Karpas-422 (cell line): ENCODE measurements around the gene ASL. TPM values are rescaled to one million over a fixed set of nuclear protein-coding genes. Genes with fewer than 3 reads are reported as not detected.

Experiments used
- DNase-seq: peaks from one replicate; pipeline ENCODE4 v3.0.0-alpha.2; 2015
- H2AFZ ChIP-seq: fragments of 200-600 bp; sonication (generic); 2 replicates; pipeline ENCODE4 v1.6.1; 2014; ENCODE audit warnings: antibody characterized with exemption, low read length, mixed read lengths
- H3K27ac ChIP-seq: fragments of 200-600 bp; sonication (generic); 2 replicates; pipeline ENCODE4 v1.5.1; 2014; ENCODE audit warnings: mild to moderate bottlenecking, low read length, moderate library complexity
- H3K27me3 ChIP-seq: fragments of 200-600 bp; sonication (generic); 2 replicates; pipeline ENCODE4 v1.6.1; 2014; ENCODE audit warnings: low read length, mixed read lengths
- H3K36me3 ChIP-seq: fragments of 200-600 bp; sonication (generic); 2 replicates; pipeline ENCODE4 v1.6.1; 2014; ENCODE audit warnings: low read length, mixed read lengths; ENCODE audit not compliant: insufficient read depth
- H3K4me1 ChIP-seq: fragments of 200-600 bp; sonication (generic); 2 replicates; pipeline ENCODE4 v1.6.1; 2014; ENCODE audit warnings: mild to moderate bottlenecking, low read length, mixed read lengths
- H3K4me2 ChIP-seq: fragments of 200-600 bp; sonication (generic); 2 replicates; pipeline ENCODE4 v1.6.1; 2014; ENCODE audit warnings: low read length, low read depth, mild to moderate bottlenecking; ENCODE audit not compliant: poor library complexity, severe bottlenecking
- H3K4me3 ChIP-seq: fragments of 200-600 bp; sonication (generic); 2 replicates; pipeline ENCODE4 v1.5.1; 2014; ENCODE audit warnings: mild to moderate bottlenecking, antibody characterized with exemption, low read length, mixed read lengths
- H3K79me2 ChIP-seq: fragments of 200-600 bp; sonication (generic); 2 replicates; pipeline ENCODE4 v1.6.1; 2014; ENCODE audit warnings: mild to moderate bottlenecking, low read length, mixed read lengths
- H3K9ac ChIP-seq: fragments of 200-600 bp; sonication (generic); 2 replicates; pipeline ENCODE4 v1.6.0; 2014; ENCODE audit warnings: low read length
- H3K9me2 ChIP-seq: fragments of 200-600 bp; sonication (generic), shearing (Covaris generic); replicated peaks from 2 replicates; pipeline ENCODE4 v1.6.0; 2014; ENCODE audit warnings: mild to moderate bottlenecking, low read length, moderate library complexity; ENCODE audit not compliant: insufficient read depth
- H3K9me3 ChIP-seq: fragments of 300-700, 200-600 bp; sonication (generic); 2 replicates; pipeline ENCODE4 v1.6.1; 2014; ENCODE audit warnings: low read length, mixed read lengths
- H4K20me1 ChIP-seq: fragments of 200-600 bp; sonication (generic); 2 replicates; pipeline ENCODE4 v1.6.1; 2014; ENCODE audit warnings: mild to moderate bottlenecking, antibody characterized with exemption, low read length, low read depth; ENCODE audit not compliant: insufficient read depth
- total RNA-seq: library from RNA; depleted of rRNA; stranded (reverse); fragments of >200 nt; shearing (Covaris generic); gene quantifications from 2 replicates; pipeline ENCODE4 v1.2.3, GENCODE V29; 2014; ENCODE audit warnings: low replicate concordance

The ASL gene
- total RNA-seq, 1 experiment from 2014 or later = 19.4 TPM

DNA sequence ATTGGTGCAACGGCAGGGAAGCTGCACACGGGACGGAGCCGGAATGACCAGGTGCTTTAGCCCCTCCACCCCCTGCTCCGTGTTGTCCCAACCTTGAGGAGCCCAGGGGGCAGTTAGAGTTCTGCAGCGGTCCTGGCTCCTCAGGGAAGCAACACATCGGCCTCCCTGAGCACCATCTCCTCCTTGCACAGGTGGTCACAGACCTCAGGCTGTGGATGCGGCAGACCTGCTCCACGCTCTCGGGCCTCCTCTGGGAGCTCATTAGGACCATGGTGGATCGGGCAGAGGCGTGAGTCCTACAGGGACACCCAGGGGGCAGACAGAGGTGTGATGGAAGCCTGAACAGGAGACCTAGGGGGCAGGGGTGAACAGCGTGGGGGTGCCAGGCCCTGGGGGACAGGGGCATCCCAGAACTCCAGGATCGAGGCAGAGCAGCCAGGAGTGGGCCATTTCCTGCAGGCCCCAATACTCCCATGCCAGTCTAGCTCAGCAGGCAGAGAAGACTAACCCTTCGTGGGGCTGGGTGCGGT lies 7.3 kb downstream of the ASL start:
- Histone ChIP-seq H3K4me3 (no peak overlapping the region), H3K36me3 (0 out of 2 replicates have a peak, but pooled peaks cover 3% of the 10 kb centered on the region), H3K4me1 (no peaks in the 10 kb centered on the region), H2AFZ (no peak overlapping the region), H3K9me2 (no peaks in the 10 kb centered on the region), H3K9ac (no peak overlapping the region), H4K20me1 (no peaks in the 10 kb centered on the region), H3K9me3 (no peaks in the 10 kb centered on the region), H3K27ac (no peak overlapping the region), H3K79me2 (peaks cover 11% of the 10 kb centered on the region), H3K4me2 (no peak overlapping the region), H3K27me3 (no peaks in the 10 kb centered on the region)
- no peak for DNase-seq

DNA sequence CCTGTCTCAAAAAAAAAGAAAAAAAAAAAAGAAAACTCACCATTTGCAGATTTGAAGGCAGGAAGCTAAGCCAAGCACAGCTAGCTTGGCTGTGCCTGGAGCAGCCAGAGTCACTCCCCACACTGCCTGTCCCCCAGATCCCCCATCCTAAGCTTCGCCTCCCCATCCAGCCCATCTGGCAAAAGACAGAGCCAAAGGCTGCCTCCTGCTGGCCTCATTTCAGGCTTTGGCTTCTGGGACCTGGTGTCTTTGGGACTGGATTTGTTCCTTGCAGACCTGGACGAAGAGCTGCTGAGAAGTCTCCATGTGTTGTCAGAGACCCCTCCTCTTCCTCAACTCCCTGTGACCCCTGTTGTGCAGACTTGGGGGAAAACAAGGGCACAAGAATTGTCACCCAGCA lies 8.1 kb downstream of the ASL start:
- H3K4me1 ChIP-seq = no peaks in the 10 kb centered on the region
- H3K79me2 ChIP-seq = peaks cover 7% of the 10 kb centered on the region; the same call in 1 of the 2 replicates
- no peak for DNase-seq
- no peaks in the 10 kb centered on the region for H3K9me3 ChIP-seq
- H3K9ac ChIP-seq = no peak overlapping the region
- no peaks in the 10 kb centered on the region for H3K9me2 ChIP-seq
- no peaks in the 10 kb centered on the region for H3K27me3 ChIP-seq
- H4K20me1 ChIP-seq = no peaks in the 10 kb centered on the region
- H3K36me3 ChIP-seq = 0 out of 2 replicates have a peak, but pooled peaks cover 3% of the 10 kb centered on the region
- no peak overlapping the region for H3K4me3 ChIP-seq
- no peak overlapping the region for H3K4me2 ChIP-seq
- H2AFZ ChIP-seq = no peak overlapping the region
- no peak overlapping the region for H3K27ac ChIP-seq

DNA sequence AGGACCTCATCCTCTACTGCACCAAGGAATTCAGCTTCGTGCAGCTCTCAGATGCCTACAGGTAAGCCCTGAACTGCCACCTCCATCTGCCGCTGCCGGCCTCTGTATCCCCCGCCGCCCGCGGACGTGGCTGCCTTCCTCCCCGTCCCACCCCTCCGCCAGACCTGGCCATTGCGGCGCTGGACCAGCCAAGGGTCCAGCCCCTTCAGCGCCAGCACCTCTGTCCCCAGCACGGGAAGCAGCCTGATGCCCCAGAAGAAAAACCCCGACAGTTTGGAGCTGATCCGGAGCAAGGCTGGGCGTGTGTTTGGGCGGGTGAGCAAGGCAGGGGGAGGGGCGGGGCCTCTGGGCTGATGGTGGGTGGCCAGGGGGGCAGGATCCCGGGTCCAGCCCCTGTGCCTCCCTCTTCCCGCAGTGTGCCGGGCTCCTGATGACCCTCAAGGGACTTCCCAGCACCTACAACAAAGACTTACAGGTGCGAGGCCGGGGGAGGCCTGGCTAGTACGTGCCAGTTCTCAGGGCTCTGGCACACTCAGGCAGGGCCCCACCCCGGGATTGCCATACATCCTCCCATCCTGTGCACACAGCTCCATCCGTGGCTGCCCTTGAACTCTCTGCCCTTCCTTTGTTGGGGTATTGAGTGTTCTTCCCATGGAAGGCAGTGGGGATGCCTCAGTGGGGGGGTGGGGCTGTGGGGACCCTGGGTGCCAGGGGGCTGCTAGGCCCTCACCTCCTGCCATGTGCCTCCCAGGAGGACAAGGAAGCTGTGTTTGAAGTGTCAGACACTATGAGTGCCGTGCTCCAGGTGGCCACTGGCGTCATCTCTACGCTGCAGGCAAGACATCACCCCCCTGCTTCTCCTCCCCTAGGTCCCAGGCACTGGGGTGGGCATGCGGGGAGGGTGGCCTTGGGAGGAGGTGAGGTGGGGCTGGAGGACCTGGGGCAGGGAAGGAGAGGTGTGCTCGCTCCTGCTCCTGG lies 13.5 kb downstream of the ASL start:
- DNase-seq = no peak
- Histone ChIP-seq H2AFZ (no peak overlapping the region), H3K36me3 (no peaks in the 10 kb centered on the region), H3K4me1 (no peaks in the 10 kb centered on the region), H3K9ac (no peak overlapping the region), H3K9me2 (no peaks in the 10 kb centered on the region), H3K9me3 (no peaks in the 10 kb centered on the region), H3K27ac (no peak overlapping the region), H3K27me3 (no peaks in the 10 kb centered on the region), H3K79me2 (no peaks in the 10 kb centered on the region), H4K20me1 (no peaks in the 10 kb centered on the region), H3K4me3 (no peak overlapping the region), H3K4me2 (no peak overlapping the region)

DNA sequence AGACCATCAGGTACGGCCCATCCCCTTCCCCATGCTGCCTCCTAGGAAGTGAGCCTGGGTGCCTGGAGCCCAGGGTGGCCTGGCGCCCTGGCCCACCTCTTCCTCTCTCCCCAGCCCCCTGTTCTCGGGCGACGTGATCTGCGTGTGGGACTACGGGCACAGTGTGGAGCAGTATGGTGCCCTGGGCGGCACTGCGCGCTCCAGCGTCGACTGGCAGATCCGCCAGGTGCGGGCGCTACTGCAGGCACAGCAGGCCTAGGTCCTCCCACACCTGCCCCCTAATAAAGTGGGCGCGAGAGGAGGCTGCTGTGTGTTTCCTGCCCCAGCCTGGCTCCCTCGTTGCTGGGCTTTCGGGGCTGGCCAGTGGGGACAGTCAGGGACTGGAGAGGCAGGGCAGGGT lies 17.0 kb downstream of the ASL start:
- Histone ChIP-seq H4K20me1 (no peaks in the 10 kb centered on the region), H3K4me2 (no peak overlapping the region), H3K79me2 (no peaks in the 10 kb centered on the region), H3K9ac (no peak overlapping the region), H3K36me3 (no peaks in the 10 kb centered on the region), H3K9me2 (no peaks in the 10 kb centered on the region), H3K9me3 (no peaks in the 10 kb centered on the region), H2AFZ (no peak overlapping the region), H3K4me3 (no peak overlapping the region), H3K27me3 (no peaks in the 10 kb centered on the region), H3K27ac (no peak overlapping the region), H3K4me1 (no peaks in the 10 kb centered on the region)
- no peak for DNase-seq

DNA sequence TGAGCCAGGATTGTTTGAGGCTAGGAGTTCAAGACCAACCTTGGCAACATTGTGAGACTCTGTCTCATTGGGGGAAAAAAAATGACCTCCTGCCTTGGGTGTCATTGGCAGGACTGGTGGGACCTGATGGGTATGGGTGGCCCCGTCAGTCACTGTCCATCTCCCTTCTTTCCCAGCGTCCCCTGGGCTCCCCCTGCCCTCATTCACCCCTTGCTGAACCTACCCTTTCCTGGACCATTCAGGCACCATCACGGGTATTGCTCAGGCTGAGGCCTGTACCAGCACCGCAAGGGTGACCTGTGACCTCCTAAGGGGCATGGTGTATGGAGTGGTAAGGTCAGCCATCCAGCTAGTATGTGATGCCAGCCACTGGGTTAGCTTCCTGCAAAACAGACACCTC lies 19.4 kb downstream of the ASL start:
- H3K9ac ChIP-seq = no peak overlapping the region

DNA sequence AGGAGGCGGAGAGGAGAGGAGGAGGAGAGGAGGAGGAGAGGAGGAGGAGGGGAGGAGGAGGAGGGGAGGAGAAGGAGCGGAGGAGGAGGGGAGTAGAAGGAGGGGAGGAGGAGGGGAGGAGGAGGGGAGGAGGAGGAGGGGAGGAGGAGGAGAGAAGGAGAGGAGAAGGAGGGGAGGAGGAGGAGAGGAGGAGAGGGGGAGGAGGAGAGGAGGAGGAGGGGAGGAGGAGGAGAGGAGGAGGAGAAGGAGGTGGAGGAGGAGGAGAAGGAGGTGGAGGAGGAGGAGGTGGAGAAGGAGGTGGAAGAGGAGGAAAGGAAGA lies 23.6 kb downstream of the ASL start:
- Histone ChIP-seq H3K9me2 (no peaks in the 10 kb centered on the region), H3K9me3 (no peaks in the 10 kb centered on the region), H3K27ac (no peak overlapping the region), H3K36me3 (no peaks in the 10 kb centered on the region), H3K4me2 (no peak overlapping the region), H2AFZ (no peak overlapping the region), H3K79me2 (no peaks in the 10 kb centered on the region), H3K27me3 (no peaks in the 10 kb centered on the region), H3K4me3 (no peak overlapping the region), H3K4me1 (peaks cover 11% of the 10 kb centered on the region), H3K9ac (no peak overlapping the region), H4K20me1 (no peaks in the 10 kb centered on the region)
- DNase-seq = no peak

More for the DNA sequence above, 19.4 kb downstream of the ASL start:
- Histone ChIP-seq H3K36me3 (no peaks in the 10 kb centered on the region), H3K4me3 (no peak overlapping the region), H3K9me3 (no peaks in the 10 kb centered on the region), H3K27ac (no peak overlapping the region), H3K4me2 (no peak overlapping the region), H3K4me1 (peaks cover 7% of the 10 kb centered on the region), H2AFZ (no peak overlapping the region), H3K79me2 (no peaks in the 10 kb centered on the region), H3K27me3 (no peaks in the 10 kb centered on the region), H3K9me2 (no peaks in the 10 kb centered on the region), H4K20me1 (no peaks in the 10 kb centered on the region)
- no peak for DNase-seq

DNA sequence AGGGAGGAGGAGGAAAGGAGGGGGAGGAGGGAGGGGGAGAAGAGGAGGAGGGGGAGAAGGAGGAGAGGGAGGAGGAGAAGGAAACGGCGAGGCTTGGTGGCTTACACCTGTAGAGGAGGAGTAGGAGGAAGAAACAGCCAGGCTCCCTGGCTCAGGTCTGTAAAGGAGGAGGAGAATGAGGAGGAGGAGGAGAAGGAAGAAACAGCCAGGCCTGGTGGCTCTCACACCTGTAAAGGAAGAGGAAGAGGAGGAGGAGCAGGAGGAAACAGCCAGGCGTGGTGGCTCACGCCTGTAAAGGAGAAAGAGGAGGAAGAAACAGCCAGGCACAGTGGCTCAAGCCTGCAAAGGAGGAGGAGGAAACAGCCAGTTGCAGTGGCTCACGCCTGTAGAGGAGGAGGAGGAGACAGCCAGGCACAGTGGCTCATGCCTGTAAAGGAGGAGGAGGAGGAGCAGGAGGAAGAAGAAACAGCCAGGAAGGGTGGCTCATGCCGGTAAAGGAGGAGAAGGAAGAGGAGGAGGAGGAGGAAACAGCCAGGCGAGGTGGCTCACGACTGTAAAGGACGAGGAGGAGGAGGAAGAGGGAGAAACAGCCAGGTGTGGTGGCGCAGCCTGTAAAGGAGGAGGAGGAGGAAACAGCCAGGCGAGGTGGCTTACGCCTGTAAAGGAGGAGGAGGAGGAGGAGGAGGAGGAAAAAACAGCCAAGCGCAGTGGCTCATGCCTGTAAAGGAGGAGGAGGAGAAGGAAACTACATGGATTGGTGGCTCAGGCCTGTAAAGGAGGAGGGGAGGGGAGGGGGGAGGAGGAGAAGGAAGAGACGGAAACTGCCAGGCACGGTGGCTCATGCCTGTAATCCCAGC lies 24.2 kb downstream of the ASL start:
- Histone ChIP-seq H3K9me2 (no peaks in the 10 kb centered on the region), H3K79me2 (no peaks in the 10 kb centered on the region), H3K4me3 (peak overlapping the region; percentile 58; the same call in 1 of the 2 replicates), H3K4me1 (peaks cover 11% of the 10 kb centered on the region), H3K9ac (peak overlapping the region; percentile 65), H3K4me2 (peak overlapping the region; percentile 66), H2AFZ (peak overlapping the region; percentile 77), H3K27me3 (no peaks in the 10 kb centered on the region), H3K36me3 (no peaks in the 10 kb centered on the region), H3K9me3 (no peaks in the 10 kb centered on the region), H3K27ac (peak overlapping the region; percentile 64), H4K20me1 (no peaks in the 10 kb centered on the region)
- peak; percentile 68 for DNase-seq
